COLO668 (cell line): Measurements from ENCODE around the gene DNM3.

Experiments
- DNase-seq: peaks from one replicate; lab custom pipeline; 2025; ENCODE audit not compliant: unreplicated experiment; lab: John Stamatoyannopoulos, UW

Gene DNM3

DNA sequence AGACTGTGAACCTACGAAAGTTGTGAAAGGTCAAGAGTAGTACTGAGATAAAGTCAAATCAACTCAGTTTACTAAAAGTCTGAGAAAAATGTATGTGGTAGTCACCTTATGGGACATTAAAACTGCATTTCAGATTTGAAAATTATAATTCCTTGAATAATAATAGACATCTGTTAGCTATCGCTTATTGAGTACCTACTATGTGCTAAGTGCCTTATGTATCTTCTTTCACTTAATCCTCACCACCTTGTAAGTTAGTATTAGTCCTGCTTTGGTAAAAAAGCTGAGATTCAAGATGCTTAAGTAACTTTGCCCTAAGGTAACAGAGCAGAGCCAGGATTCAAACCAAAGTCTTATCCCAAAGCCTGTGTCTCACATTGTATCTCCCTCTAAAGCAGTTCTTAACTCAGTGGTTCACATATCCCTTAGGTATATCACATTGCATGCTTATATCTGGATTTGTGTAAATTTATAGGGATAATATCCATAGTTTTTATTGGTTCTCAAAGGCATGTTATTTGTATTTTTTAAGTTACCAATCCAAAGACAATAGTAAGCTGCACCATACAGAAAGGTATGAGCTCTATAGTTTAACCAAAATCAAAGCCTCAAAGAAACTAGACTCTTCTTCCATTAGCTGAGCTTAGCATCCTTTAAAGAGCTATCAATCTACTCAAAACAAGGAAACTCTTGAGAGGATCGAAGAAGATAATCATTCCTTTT lies 601.7 kb downstream of the DNM3 start:
- DNase-seq = no peak

DNA sequence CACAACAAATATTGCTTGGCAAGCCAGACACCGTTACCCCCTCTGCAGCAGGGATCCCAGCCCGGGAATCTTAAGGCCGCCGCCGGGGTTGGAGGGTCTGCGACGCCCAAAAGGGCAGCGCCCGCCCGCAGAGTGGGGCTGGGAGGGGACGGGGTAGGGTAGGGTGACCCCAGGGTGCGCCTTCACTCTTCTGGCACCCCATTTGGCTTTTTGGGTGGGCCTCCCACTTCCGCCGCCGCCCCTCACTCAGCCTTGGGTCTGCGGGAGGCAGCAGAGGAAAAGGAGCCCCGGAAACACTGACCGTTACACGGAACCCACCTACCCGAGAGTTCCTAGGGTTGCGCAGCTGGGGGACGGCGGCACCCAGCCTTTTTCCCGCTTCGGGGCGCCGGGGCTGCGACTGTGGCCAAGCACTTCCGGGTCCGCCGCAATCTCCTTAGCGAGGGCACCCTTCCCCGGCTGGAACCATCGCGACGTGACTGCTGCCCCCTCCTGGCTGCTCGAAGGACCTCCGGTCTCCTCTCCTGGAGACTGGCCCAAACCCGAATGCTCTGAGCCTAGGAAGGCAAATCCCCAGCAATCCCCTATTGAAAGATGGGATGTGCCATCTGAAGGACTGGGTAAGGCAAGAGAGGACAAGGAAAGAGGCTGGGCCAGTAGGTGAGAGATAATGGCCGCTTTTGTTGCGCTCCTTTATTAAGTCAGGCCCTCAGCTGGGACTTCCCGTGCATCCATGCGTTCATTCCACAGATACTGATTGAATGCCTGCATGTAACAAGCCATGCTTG lies 602.6 kb downstream of the DNM3 start, which contains the start of gene PIGC:
PIGC (minus strand) TSS at position 404 of the 788 bp plus-strand sequence. CDS start 1,447 bp downstream, outside the sequence.
- peak; percentile 95 for DNase-seq

DNA sequence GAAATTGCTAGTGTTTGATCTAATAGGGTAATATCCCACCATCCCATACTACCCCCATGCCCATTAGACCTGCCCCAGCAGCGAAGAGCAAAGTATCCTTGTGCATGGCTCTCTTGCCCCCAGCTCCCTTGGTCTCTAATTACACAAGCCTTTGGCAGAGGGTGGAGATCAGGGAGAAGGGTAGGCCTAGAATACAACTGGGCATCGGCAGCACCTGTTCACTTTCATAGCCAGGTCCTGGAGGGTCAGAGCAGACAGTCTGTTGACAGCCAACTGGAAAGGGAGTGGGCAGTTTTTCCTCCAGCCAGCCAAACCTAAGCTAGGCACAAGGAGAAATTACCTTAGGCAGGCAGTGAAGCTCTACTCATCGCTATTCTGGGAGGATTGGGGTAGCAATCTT lies 605.2 kb downstream of the DNM3 start:
- DNase-seq = no peak

- no peak for DNase-seq
Measured at GRCh38 chr1:172447641-172448040, 606.3 kb downstream of the DNM3 start.

DNA sequence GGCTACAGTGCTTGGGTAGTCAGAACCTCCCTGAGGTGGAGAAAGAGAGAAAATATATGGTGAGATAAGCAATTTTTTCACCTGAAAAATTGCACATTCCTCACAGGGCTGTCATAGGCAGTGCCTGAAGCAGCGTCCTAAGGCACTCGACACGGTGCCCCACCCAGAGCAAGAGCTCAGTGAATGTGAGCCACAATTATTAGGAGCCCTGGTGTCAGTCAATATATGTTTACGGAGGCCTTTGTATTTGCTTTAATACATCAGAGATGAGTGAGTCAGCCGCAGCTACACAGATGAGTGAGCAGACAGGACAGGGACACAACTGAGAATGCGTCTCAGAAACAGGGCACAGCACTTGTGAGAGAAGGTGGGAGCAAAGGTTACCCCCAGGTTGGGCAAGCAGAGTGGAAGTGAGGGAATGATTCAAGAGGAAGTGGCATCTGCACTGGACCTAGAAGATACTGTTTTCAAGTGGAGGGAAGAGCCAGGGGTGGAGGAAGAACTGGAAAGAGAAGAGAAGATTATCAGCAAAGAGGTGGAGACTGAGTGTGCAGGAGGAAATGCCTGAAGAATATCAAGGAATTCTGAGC lies 607.8 kb downstream of the DNM3 start:
- DNase-seq = peak; percentile 70

DNA sequence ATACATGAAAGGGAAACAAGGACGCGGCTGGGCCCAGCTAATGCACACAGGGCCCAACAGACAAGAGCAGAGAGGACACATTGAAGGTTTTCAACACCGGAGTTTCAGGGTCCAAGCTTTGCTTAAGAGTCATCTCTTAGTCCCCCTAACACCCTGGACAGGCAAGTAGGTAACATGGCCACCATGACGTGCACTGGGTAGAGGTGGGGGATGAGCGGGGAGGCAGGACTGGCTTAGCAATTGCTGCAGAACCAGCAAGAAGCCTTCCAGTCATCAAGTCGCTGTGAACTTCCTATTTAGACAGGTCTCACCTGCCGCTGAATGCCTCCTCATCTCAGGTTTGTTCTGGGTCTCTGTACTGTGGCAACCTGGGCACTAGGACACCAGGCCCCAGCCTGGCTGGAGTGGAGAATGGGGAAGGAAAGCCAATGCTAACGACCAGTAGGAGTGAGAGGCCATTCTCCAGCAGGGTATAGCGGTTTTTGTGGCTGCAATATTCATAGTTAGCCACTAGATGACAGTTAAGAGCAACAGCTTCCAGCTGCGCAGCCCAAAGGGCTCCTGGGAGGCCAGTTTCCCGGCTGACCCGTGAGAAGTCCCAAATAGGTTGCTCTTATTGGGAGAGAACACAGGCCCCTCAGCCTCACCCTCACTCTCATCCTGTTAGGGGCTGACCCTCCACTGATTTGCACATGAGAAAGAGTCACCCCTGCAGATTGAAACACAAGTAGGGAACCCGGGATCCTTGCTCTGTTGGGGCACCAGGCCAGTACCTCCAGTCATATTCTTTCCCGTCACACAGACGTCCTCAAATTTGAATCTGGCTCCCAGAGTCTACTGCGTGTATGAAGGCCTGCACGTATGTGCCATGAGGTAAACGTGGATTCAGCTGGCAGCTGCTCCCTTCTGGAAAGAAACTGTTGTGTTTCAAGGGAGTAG lies 608.6 kb downstream of the DNM3 start:
- DNase-seq = peak; percentile 75

DNA sequence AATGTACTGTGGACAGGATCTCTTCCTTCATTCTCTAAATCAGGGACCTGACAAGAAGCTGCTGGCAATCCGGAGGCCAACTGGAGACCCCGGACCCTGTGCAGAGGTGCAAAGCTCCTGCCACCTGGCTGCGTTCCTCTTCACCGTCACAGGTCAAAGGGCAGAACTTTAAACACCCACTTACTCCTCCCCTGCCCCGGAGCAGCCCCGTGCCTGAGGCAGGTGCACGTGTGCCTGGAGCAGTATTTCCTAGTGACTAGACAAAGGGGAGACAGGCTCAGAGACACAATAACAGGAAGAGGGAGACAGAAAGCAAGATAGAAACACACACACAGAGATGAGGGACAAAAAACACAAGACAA lies 609.2 kb downstream of the DNM3 start:
- peak; percentile 82 for DNase-seq

DNA sequence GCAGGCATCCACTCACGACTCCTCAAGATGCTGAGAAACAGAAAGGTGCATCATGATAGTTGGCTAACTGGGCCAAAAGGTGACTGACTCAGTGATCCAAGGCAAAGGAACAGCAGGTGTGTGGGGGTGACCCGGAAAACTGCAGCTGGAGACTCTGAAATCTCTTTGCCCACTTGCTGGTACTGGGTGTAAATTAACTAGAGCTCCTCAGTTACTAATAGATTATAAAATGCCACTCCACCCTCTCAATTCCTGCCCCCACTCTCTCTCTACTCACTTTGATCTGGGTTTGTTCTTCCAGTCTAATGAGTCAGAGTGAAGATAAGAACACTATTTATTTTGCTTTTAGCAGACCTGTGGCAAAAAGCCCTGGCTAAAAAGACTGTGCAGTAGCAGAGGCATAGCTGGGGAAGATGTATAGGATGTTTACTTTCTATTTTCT lies 609.7 kb downstream of the DNM3 start:
- DNase-seq = peak; percentile 45

- peak; percentile 14 for DNase-seq
Measured at GRCh38 chr1:172452536-172453152, 611.3 kb downstream of the DNM3 start.

GRCh38 chr1:172453153-172453545 lies 611.9 kb downstream of the DNM3 start:
- DNase-seq = no peak

- no peak for DNase-seq
Measured at GRCh38 chr1:172453607-172454006, 612.3 kb downstream of the DNM3 start.

DNA sequence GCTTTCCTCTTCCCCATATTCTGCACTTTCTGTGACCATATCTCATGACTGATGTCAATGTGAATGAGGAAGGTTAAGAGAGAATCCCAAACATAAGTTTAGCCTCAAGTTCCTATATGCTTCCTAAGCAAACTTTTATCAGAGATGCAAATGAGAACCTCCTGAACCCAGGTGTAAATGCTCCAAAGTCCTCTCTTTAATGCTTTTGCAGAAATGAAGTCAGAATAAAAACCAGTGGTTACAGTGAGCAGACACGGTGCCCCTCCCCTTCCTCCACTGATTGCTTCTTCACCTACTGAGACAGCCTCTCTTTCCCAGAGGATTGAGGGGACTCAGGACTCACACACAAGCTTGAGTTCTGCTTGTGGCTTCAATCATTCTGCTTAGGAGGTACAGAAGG lies 614.2 kb downstream of the DNM3 start:
- DNase-seq = no peak

DNA sequence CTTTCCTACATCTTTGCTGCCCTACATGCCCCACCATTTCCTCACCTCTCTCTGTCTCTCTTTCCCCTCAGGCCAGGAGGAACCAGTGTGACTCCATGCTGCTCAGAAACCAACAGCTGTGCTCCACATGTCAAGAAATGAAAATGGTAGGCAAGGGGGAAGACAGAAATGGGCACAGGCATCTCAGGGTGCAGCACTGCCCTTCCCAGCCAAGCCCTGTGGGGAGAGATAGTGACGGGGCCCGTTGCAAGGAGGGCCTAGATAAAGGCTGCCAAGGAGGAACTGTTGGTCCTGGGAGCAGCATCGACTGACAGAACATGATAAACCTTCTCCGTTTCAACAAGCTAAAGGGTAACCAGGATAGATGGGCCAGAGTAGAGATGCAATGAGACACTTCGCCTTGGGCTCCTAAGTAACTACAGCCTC lies 615.1 kb downstream of the DNM3 start:
- no peak for DNase-seq

GRCh38 chr1:172457479-172458130 lies 616.3 kb downstream of the DNM3 start:
- no peak for DNase-seq

GRCh38 chr1:172460177-172460576 lies 618.9 kb downstream of the DNM3 start:
- no peak for DNase-seq

- no peak for DNase-seq
Measured at GRCh38 chr1:172460887-172461315, 619.6 kb downstream of the DNM3 start.
